Retina (tissue), 1 donor: ENCODE data around the gene HDHD2.
A peak's percentile ranks its signal among the peaks of the same experiment; 100 is the strongest.
"Not testable (repeated sequence)": the region's sequence is repeated elsewhere in the genome, so short reads cannot be mapped to it uniquely, and the experiment has no call there.

Experiments used
- DNase-seq: peaks from one replicate; pipeline ENCODE4 v3.0.0-alpha.2; 2016

The HDHD2 gene

DNA sequence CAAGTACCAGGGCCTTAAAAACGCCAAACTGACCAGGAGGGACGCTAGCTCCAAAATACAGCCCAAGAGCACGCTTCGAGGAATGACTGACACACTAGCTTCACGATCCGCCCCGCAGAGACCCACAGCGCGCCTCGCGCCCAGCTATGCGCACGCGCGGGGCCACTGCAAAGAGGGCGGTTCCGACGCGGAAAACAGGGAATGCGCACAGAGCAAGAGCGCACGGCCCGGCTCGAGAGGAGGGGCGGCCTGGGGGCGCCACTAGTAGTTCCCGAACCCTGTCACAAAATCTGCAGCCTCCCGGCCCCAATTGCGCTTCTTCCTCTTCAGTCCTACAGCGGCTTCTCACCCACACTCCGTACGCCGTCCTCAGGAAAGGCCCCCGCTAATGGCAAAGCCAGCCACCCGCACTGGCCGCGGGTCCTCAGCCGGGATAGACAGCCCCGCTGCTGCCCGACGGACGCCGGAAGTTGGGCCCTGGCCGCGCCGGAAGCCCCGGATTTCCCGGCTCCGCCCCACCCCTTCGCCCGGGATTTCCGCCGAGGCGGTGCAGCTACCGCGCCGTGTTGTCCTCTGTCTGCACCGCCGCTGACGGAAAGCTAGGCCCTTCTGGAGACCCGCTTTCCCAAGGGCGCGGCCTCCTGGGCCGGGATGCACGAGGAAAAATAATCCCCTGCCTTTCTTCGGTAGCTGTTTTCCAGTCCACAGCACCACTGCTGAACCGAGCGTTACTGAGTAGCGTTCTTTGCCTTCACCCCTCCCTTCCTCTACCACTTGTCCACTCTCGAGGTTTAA is at the start of gene HDHD2:
Gene HDHD2, minus strand, starts transcription at position 472 of the 795 bp plus-strand sequence. CDS start 14,061 bp downstream, outside the sequence.
- peak; percentile 97 for DNase-seq

- not testable (repeated sequence) for DNase-seq
Measured at GRCh38 chr18:47195961-47196360, 45.7 kb upstream of the HDHD2 start.

DNA sequence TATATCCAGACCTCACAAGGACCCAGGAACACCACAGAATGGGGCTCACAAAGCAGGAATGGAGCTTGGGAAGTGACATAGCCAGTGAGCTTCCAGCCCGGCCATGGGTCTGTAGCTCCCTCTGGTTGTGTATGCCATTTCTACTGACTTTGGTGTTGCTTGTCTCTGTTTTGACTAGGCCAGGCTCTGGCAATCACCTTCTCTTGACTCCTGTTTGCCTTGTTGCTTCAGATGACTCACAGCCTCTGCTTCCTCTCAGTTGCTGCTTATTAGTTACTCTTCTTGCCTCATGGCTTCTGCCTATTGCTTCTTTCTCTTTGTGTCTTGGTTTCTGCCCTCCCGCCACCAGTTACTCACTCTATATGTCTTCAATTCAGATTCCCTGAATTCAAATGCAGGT is 41.7 kb upstream of the HDHD2 start:
- DNase-seq, result no peak

GRCh38 chr18:47187721-47188120 is 37.4 kb upstream of the HDHD2 start:
- no peak for DNase-seq

DNA sequence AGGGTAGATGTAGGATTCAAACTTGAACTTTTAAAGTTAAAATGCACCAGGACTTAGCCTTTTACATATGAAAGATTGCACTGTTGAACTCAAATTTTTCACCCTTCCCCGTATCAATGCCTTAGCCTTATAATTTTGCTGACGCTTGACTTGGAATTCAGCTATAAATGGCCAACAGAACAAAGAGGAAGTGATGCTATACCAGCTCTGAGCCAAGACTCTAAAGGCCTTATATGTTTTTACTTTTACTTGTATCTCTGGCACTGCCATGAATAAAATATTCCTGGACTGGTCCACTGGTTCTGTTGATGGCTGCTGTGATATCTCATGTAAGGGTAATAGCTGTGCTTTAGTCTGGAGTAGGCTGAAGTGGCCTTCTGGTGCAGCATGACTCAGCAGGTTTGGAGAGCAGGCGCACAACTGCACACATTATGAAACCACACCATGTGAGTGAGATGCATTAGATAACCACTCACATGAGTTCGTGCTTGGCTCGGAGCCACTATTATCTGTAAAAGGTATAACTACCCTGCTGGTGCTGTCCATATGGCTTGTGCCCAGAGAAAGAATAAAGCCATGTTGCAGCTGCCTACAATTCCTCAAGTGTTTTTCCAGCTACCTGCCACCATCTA is 34.2 kb upstream of the HDHD2 start:
- no peak for DNase-seq

GRCh38 chr18:47182156-47182555 is 31.9 kb upstream of the HDHD2 start:
- DNase-seq, result not testable (repeated sequence)

- no peak for DNase-seq
Measured at GRCh38 chr18:47180765-47181164, 30.5 kb upstream of the HDHD2 start.

GRCh38 chr18:47179520-47179919 is 29.2 kb upstream of the HDHD2 start:
- DNase-seq, result no peak

DNA sequence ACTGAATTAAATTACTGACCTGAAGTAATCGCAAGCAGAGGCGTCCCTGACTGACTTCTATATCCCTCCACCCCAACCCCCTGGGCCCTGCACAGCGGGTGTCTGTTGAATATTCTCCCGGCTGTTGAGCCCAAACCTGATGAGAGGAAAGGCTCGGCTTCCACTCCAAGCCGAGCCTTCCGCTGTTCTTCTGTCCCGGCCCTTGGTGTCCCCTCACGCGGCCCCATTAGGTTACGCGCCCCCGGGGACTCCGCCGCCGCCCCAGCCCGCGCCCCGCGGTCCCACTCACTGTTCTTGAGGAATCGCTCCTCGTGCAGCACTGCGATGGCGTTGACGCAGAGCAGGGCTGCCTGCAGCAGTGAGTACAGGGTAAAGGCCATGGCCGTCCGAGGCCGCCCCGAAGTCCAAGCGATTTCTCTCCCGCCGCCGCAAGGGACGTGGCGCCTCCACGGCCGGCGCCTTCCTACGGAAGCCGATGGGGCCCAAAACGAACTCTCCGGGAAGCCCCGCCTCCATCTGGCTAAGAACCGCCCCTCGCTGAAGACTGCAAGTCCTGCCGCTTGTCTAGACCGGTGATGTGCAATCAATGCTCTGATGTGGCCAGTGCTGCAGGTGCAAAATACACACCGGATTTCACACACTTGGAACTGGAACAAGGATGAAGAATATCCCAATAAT is 25.7 kb upstream of the HDHD2 start, which contains the start of gene IER3IP1:
Gene IER3IP1, minus strand, starts transcription at position 467 of the 678 bp plus-strand sequence. Its CDS starts 87 bp downstream, at position 380.
- DNase-seq, result peak; percentile 94

- no peak for DNase-seq
Measured at GRCh38 chr18:47175283-47175897, 25.1 kb upstream of the HDHD2 start.

DNA sequence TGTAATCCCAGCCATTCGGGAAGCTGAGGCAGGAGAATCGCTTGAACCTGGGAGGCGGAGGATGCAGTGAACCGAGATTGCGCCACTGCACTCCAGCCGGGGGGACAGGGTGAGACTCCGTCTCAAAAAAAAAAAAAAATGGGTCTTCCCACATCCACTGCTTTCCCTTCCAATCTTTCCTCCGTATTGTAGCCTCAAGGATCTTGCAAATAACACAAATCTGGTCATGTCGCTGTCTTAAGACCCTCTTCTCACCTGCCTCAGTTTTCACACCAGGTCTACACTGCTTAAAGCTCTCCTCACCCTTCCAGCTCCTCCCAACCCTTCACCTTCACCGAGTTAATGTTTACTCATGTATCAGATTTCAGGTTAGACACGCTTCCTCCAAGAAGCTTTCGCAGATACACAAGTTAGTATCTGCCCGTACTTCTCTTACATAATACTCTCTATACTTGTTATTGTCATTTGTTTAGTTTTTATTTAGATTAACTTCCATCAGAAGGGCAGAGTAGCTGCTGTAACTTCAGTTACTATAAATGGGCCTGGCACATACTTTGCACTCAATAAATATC is 24.3 kb upstream of the HDHD2 start:
- no peak for DNase-seq

- DNase-seq, result no peak
Measured at GRCh38 chr18:47172476-47172875, 22.2 kb upstream of the HDHD2 start.

DNA sequence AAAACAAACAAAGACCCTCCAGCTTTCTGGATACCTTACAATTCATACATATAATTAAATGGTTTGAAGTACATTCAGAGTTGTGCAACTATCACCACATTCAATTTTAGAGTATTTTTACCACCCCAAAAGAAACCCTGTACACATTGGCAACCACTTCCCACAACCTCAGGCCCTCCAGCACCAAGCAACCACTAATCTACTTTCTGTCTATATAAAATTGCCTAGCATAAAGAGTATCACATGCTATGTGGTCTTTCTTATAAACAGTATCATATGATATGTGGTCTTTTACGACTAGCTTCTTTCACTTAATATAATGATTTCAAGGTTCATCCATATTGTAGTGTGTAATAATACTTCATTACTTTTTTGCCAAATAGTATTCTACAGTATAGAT is 18.6 kb upstream of the HDHD2 start:
- DNase-seq, result no peak

DNA sequence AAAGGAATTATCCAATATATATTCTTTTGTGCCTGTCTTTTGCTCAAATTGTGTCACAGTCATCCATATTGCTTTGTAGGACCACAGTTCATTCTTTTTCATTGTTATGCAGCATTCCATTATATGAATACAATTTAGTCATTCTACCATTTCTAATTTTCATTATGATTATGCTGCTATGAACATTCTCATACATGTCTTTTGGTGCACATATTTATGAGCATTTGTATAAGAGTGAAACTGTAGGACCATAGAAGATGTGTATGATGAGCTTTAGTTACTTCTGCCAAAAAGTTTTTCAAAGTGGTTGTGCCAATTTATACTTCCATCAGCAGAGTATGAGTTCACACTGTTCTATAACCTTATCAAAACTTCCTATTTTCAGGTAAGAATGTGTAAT is 18.2 kb upstream of the HDHD2 start:
- DNase-seq, result no peak

DNA sequence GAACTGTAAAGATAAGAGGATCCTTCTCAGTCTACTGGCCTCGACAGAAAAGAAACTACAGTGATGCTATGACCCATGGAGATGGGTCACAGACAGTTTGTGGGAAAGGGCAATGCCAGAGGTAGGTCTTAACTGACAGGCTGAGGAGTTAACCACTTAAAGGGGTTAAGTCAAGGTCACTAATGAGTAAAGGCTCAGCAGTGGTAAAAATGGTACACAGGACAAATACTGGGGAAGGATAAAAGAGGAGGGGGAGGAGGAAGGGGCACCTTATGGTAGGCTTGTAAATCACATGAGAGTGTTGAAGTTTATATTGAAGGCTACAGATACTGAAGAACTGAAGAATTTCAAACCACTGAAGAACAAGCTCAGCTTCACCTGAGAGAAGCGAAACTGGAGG is 16.0 kb upstream of the HDHD2 start:
- no peak for DNase-seq

DNA sequence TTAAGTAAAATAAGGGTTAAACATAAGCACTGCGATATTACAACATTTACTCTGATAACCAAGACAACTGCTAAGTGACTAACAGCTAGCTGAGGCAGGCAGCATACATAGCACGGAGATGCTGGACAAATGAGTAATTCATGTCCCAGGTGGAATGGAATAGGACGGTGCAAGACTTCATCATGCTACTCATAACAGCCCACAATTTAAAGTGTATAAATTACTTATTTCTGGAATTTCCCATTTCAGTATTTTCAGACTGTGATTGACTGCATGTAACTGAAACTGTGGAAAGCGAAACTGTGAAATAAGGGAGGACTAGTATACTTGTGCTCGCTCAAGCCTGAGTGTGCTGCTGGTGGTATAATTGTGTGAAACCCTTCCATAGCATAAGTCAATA is 12.9 kb upstream of the HDHD2 start:
- DNase-seq, result no peak

GRCh38 chr18:47160256-47160655 is 10.0 kb upstream of the HDHD2 start:
- no peak for DNase-seq

DNA sequence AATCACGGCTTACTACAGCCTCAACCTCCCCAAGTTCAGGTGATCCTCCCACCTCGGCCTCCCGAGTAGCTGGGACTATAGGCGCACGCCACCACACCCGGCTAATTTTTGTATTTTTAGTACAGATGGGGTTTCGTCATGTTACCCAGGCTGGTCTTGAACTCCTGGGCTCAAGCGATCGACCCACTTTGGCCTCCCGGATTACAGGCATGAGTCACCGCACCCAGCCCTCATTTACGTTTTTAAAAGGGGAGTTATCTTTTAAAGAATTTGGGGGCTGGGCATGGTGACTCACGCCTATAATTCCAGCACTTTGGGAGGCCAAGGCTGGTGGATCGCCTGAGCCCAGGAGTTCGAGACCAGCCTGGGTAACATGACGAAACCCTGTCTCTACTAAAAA is 8.1 kb upstream of the HDHD2 start:
- DNase-seq, result not testable (repeated sequence)

DNA sequence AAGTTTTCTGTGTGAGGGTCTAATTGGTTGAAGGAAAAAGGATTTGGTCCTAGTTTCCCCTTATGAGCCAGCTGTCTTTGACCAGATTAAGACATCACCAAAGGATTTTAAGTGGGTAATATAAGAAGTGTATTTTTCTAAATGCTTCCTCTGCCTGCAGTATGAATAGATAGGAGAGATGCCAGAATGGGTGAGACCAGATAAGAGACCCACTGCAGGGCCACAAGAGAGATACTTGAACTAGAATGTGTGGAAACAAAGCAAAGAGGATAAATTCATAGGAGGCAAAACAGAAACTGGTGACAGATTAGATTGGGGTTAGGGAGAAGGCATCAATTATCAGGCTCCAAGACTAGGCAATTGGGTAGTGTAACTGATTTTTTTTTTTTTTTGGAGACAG is 1.1 kb upstream of the HDHD2 start:
- DNase-seq, result no peak

DNA sequence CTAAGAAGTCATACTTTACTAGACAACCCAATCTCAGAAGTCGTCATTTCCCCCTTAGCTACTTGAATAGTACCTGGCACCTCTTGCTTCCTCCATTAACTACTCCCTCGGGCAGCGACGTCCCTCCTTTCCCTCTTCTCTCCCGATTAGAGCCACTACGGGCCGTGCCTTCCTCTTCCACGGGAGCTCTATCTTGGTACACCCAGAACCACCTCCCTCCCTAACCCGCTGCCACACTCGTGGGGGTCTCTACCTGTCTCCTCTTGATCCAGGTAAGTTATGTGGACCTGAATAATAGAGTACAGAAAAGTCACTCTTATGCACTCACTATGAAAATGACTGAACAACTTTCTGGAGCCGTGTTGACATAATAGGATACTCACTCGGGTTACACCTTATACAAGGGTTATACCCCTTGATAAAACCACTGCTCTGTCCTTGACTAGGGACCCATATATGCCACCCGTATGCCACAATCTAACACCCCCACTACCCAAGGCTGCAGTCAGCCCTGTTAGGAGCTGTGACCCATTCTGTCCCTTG is 595 bp upstream of the HDHD2 start:
- no peak for DNase-seq

DNA sequence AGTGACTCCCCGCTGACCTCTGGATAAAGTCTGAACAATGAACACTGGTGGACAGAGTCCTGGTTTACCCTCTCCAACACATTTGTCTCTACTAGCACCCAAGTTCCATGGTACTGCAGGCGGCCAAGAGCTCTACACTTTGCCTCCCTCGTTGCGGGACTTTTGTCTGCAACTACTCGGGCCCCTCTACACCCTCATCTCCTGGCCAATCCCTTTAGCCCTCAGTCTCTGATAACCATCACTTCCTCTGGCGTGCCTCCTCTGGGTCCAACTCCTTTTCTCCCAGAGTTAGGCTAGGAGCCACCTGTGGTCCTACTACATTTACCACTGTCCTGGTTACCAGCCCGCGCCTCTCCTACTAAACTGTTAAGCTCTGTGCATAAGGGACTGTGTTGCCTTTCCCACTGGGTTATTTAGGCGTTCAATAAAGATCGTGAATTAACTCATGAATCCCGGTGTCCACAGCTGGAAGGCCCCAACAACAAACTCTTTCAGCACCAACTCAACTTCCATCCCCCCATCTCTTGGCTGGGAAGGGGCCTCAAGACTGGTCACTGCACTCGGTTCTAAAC is 757 bp downstream of the HDHD2 start:
- DNase-seq, result no peak

DNA sequence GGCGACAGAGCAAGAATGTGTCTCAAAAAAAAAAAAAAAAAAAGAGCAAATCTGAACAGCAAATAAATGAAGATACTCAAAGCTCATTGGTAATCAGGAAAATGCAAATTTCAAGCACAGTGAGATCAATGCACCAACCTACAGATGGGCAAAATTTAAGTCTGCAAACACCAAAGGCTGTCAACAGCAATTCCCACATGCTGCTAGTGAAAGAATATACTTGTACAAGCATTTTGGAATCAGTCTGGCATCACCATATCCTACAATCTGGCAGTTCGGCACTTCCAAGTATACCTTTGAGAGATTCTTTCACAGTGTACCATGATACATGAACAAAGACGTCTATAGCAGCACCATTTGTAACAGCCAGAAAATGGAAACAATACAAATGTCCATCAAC is 4.1 kb downstream of the HDHD2 start:
- no peak for DNase-seq
